ENCODE measurements around the gene IL11.

- no peak for TF ChIP-seq CTCF (IDR thresholded peaks at IDR 0.05)
- no peak for TF ChIP-seq POLR2A (IDR thresholded peaks at IDR 0.05)
Observed at GRCh38 chr19:55391702-55392615, 21.7 kb upstream of the IL11 start.

Measured in testis (tissue), 2 donors.